Measurements from ENCODE around the gene CNN1.
"Not testable (repeated sequence)": the region's sequence is repeated elsewhere in the genome, so short reads cannot be mapped to it uniquely, and the experiment has no call there.

The CNN1 gene

GRCh38 chr19:11534948-11535347, 3.7 kb upstream of the CNN1 start:
- DNase-seq: no peak

DNA sequence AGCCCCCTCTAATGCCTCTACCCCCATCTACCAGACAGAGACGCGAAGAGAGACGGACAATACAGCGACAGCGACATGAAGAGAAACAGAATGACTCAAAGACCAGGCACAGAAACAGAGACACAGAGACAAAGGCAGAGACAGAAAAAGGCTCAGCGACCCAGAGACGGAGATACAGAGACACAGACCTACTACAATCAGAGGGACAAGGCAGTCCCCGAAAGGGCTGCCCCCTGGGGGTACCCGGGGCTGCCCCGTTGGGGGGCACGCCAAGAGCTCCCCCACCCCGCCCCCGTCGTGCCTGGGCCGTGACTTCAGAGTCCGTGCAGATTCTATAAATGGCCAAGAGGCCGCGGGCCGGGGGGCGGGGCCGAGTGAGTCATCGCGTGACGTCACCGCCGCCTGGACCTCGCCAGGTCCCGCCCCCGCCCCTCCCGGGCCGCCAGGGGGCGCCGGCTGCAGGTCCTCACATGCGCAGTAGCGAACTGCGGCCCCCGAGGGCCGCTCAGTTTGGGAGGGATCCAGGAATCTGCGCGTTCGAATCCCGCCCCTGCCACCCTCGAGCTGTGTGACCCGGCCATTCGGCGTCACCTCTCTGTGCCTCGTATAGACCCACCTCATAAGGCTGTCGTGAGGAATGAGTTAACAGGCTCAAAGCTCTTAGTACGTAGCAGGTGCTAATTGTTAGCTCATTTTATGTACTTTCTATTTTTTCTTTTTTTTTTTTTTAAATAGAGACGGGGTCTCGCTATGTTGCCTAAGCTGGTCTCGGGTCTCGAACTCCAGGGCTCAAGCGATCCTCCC, 2.7 kb upstream of the CNN1 start:
- no peak for DNase-seq

GRCh38 chr19:11539495-11540365, 1.1 kb downstream of the CNN1 start:
- DNase-seq: no peak

DNA sequence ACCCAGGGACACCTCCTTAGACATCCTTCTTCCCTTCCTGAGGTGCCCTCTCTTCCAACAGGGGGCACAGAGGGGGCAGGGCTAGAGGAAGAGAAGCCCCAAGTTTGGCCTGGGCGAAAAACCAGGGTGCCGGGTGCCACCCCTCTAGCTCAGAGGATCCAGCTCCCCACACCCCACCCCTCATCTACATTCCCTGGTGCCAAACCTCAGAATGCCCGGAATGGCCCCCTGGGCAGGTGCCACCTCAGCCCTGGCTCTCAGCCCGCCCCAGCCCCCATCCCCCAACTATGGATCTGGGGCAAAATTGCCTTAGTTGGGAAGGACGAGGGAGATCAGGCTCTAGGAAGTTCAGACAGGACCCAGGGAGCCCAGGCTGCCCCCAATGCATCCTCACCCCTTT, 2.0 kb downstream of the CNN1 start:
- no peak for DNase-seq

DNA sequence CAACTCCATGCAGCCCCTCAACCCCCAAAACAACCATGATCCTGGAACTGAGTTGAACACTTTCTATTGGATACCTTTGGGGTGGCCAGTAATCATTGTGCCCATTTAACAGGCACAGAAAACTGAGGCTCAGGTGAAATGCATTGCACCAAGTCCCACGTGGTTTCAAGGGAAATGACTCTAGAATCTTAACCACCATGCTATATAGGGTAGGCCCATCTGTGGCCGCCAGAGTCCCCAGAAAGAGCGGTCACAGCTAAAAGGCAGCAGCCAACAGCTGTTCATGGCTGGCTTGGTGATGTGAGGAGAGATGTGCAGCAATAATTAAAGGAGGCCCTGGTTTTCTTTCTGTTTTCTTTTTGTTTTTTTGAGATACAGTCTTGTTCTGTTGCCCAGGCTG, 2.6 kb downstream of the CNN1 start:
- DNase-seq: no peak

DNA sequence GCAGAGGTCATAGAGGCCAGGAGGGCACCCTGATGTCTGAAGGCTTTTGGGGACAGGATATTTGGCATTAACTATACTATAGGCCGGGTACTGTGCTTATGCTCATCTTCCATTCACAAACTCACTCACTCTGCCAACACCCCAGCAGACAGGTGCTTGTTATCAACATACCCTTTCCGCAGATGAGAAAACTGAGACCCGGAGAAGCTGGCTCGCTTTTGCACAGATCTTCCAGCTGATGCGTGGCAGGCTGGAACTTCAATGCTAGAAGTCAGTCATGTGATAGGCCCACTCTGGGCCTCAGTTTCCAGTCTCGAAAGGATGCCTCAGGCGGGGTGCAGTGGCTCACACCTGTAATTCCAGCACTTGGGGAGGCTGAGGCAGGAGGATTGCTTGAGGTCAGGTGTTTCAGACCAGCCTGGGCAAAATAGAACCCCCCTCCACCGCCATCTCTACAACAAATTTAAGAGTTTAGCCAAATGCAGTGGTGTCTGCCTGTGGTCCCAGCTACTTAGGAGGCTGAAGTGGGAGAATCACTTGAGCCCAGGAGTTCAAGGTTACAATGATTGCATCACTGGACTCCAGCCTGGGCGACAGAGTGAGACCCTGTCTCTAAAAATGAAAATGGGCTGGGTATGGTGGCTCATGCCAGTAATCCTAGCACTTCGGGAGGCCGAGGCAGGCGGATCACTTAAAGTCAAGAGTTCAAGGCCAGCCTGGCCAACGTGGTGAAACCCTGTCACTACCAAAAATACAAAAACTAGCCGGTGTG, 9.5 kb downstream of the CNN1 start:
- no peak for DNase-seq

DNA sequence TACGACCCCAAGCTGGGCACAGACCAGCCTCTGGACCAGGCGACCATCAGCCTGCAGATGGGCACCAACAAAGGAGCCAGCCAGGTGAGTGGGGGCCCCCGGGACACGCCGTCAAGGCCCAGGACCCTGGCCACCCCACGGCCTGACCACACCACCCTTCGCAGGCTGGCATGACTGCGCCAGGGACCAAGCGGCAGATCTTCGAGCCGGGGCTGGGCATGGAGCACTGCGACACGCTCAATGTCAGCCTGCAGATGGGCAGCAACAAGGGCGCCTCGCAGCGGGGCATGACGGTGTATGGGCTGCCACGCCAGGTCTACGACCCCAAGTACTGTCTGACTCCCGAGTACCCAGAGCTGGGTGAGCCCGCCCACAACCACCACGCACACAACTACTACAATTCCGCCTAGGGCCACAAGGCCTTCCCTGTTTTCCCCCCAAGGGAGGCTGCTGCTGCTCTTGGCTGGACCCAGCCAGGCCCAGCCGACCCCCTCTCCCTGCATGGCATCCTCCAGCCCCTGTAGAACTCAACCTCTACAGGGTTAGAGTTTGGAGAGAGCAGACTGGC, 10.8 kb downstream of the CNN1 start:
- DNase-seq: no peak

DNA sequence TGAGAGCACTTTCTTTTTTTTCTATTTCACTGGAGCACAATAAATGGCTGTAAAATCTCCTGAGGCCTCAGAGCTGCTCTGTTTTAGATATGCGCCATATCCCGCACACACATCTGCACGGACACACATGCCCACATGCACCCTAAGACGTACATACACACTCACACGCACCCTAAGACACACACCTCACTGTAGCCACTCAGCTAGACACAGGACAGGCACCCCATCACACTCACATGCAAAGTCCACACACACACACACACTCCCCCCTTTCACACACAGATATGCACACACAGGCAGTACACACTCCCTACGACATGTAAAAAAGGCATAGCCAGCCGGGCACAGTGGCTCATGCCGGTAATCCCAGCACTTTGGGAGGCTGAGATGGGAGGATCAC, 11.6 kb downstream of the CNN1 start:
- no peak for DNase-seq

GRCh38 chr19:11551603-11552235, 13.1 kb downstream of the CNN1 start:
- DNase-seq: no peak

GRCh38 chr19:11552666-11553372, 14.2 kb downstream of the CNN1 start:
- no peak for DNase-seq

DNA sequence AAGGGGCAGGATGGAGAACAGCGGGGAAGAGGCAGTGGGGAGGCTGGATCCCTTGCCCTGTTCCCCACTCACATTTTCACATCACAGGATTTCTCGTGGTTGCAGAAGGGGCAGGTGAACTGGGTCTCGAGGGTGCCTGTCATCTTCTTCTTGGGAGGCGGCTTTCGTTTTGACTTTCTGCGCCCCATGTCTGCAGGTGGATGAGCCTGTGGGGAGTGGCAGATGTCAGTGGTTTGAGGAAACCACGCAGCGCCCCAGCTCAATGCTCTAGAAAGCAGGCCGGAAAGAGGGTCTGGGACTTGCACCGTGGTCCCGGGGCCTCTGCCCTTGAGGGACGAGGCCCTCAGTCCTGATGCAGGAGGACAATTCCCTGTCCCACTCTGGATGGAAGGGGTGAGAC, 15.5 kb downstream of the CNN1 start:
- no peak for DNase-seq

GRCh38 chr19:11555246-11555645, 16.6 kb downstream of the CNN1 start:
- DNase-seq: no peak

- DNase-seq: no peak
Observed at GRCh38 chr19:11556634-11557420, 18.2 kb downstream of the CNN1 start.

- peak; percentile 72 for DNase-seq
Observed at GRCh38 chr19:11558881-11559828, 20.5 kb downstream of the CNN1 start, which contains the start of gene ELOF1. Gene ELOF1 (minus strand): TSS chr19:11559230. CDS start chr19:11554347, 4,883 bp downstream.

DNA sequence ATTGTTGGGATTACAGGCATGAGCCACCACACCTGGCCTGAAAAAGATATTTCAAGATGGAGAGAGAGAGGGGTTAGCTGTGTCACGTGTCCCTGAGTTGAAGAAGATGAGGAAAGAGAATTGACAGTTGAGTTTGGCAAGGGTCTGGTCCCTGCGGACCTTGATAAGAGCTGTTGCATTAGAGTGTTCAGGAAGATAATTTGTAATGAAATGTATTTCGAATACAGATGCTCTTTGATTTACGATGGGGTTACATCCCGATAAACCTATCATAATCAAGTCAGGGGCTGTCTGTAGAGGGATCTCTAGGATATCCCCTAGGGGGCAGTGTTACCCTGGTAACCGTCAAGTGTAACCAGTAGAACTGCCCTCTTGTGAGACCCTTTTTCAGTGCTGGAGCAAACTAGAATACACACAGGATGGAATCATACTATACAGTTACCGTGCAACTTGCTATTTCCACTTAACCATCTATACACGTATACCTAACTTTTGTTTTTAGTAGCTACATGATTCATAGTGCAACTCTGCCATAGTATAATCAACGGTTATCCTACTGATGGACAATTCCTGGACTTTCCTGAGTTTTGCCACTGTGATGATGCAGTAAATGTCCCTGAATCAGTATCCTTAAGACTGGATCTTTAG, 21.9 kb downstream of the CNN1 start:
- peak; percentile 60 for DNase-seq

DNA sequence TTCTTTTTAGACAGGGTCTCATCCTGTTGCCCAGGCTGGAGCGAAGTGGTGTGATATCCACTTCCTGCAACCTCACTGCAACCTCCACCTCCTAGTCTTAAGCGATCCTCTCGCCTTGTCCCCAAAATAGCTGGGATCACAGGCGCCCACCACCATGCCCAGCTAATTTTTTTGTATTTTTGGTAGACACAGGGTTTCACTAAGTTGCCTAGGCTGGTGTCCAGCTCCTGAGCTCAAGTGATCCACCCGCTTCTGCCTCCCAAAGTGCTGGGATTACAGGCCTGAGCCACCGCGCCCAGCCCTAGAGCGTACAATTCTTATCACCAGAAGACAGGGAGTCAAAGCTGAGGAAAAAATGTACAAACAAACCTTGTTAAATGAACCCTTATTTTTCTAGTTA, 24.9 kb downstream of the CNN1 start:
- no peak for DNase-seq

DNA sequence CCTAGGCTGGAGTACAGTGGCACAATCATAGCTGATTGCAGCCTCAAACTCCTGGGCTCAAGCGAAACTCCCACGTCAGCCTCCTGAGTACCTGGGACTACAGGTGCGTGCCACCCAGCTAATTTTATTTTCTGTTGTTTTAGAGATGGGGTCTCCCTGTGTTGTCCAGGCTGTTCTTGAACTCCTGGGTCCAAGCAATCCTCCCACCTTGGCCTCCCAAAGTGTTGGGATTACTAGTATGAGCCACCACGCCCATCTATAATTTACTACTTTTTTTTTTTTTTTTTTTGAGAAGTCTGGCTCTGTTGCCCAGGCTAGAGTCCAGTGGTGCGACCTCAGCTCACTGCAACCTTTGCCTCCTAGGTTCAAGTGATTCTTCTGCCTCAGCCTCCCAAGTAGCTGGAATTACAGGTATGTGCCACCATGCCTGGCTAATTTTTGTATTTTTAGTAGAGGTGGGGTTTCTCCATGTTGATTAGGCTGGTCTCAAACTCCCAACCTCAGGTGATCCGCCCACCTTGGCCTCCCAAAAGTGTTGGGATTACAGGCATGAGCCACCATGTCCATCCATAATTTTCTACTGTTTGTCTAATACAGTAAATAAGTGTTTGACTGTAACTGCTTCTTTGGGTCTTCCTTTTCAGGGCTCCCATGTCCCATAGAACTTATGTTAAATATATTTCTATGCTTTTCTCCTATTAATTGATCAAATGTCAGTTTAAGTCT, 25.6 kb downstream of the CNN1 start:
- not testable (repeated sequence) for DNase-seq

GRCh38 chr19:11565649-11565980, 27.0 kb downstream of the CNN1 start:
- DNase-seq: not testable (repeated sequence)

GRCh38 chr19:11566164-11566563, 27.5 kb downstream of the CNN1 start:
- DNase-seq: no peak

All from NCI-H1436 treated with DMSO at 0.1 percent for 48 hours (cell line).